Muscle of back (tissue), 11 donors: Measurements from ENCODE around the gene AFF3. TPM values are rescaled to one million over a fixed set of nuclear protein-coding genes. Genes with fewer than 3 reads are reported as not detected.
"Not testable (repeated sequence)": the region's sequence is repeated elsewhere in the genome, so short reads cannot be mapped to it uniquely, and the experiment has no call there.

Source experiments
- DNase-seq, 3 donors: peaks; one replicate each; pipeline versions ENCODE4 v3.0.0 to v3.0.0-alpha.2; 2013
- polyA plus RNA-seq, 10 donors: library from polyadenylated mRNA; unstranded; fragments of 120-200 nt; gene quantifications; one replicate each; pipeline ENCODE4 v1.2.1, GENCODE V29; 2013; ENCODE audit not compliant: insufficient read length in 10 of 10

AFF3 gene
- polyA plus RNA-seq, 10 donors: 2.9 to 7.0 (median 4.0) TPM

DNA sequence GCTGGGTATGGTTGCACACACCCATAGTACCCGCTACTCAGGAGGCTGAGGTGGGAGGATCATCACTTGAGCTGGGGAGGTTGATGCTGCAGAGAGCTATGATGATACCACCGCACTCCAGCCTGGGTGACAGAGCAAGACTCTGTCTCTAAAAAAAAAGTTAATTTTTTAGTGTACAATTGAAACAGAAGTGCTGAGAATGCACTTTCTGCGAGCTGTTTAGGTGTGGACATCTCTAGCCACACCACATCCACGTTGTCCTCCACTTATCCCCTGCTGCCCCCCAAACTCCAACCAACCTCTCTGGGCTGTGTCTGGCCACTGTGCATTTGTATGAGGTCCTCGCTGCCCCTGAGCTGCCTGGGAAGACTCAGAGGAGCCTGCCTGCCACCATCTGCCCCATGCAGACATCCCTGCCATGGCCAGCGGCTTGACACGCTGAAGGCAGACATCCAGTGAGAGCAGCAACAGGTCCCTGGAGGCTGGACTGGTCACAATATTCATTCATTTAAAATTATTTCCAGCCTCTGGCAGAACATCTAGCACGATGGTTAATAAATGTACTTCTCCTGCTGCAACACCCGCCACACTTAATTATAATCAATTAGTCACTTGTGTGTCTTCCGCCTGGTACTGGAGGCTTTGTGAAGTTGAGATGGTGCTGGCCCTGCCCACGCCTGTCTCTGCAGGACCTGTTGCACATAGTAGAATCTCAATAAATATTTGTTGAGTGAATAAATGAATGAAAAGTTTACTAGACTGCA lies 3.7 kb upstream of the AFF3 start:
- DNase-seq: no peak

DNA sequence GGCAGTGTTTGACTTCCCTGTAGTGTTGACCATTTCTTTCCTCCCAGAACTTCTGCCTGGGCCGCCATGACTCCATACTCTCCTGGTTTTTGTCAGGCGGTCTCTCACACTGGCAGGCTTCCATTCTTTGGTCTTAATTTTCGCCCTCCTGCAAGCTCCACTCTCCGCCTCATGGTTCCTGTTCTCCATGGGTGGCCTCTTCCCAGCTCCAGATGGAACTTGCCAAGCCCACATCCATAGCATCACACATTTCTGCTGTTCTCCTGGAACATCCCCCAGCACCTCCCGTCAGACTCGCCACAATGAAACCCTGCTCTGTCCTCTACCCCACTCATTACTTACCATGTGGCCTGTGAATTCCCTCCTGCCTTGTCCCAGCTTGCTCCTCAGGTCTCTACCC lies 896 bp upstream of the AFF3 start:
- no peak for DNase-seq

DNA sequence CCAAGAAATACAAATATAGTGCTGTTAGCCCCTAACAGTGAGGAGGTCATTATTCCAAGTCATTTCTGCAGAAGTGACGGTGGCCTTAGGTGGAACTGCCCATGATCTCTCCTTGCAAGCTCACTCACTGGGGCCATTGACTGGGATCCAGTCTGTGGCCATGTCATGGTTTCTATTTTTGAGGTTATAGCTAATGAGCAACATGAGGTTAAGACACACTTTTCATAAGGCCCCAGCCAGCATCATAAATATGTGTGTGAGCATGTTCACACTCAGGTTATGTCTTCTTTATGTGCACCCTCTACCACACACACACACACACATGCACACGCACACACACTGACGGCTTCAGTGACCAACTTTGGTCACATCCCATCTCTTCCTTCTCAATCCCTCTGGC lies 484 bp downstream of the AFF3 start:
- DNase-seq: no peak

DNA sequence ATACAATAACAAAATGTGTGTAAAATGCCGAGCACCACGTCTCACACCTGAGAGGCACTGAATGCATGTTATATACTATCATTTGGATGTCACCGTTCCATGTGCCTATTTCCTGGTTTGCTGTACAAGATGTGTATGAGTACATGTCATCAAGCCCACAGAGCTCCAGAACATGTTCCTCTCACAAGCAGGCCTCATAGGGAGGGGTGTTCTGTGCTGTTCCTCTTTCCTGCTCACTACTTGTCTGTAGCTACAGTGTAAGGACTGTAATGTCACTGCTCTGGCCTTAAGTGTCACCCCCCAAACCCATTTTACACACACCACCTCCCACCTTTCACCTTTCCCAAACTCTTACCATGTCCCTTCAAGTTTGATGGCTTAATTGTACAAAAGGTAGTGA lies 1.8 kb downstream of the AFF3 start:
- no peak for DNase-seq

DNA sequence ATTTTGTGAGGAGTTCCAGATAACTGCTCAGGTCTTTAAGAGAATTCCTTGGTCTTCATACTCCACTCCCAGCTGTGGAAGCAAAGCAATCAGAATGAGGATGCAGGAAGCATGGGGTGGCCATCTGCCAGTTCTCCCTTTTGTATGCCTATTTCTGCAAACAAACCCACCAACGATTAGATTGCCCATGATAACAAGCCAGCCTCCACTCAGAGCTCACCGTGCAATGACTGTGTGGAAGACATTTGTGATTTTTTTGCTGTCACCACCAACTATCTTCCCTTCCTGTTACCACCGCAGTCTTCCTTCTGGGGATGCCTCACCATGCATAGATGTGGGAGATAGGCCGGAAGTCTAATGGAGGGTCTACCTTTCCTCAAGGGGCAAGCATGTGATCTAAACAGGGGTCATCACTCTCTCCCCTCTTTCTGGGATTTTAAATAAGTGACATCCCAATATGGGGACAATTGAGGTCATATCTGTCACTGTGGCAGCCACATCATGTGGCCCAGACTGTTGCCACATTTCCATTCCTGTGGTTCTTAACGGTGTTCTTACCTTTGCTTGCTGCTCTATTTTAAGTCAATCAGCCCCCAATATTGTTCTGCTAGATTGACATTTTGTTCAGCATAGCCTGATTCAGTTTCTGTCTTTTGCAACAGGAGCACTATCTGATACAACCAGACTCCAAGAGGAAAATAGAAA lies 4.4 kb downstream of the AFF3 start:
- DNase-seq: no peak

DNA sequence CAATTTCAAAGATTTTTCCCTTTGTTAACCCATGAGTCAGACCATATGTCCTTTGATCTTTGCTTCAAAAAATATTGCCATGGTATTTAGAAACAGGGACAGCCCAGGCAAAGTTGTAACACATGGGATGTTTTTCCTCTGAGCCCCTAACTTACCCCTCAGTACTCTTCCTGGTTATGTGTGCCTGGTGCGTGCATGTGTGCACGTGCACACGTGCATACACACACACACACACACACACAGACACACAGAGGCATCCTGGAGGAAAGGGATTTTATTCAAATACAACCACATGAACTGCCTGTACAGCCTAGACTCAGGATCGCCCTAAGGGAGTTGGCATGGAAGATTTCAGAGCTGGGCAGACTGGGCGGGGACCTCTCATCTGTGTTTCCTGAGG lies 5.1 kb downstream of the AFF3 start:
- no peak for DNase-seq

DNA sequence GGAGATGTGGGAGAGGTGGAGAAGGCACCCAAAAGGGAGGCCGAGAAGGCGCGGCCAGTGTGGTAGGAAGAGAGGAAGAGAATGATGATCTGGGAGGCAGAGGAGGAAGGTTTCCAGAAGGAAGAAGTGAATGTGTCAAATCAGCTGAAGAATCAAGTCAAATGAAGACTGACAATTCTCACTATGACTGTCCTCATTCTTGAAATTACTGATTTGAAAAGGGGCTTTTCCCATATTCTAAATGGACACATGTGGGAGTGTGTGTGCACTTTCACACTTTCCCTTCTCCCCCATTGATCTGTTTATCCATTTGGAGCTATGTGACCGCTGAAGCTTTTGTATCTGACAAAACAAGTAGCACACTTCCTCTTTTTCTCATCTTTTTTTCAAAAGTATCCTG lies 6.1 kb downstream of the AFF3 start:
- DNase-seq: no peak

DNA sequence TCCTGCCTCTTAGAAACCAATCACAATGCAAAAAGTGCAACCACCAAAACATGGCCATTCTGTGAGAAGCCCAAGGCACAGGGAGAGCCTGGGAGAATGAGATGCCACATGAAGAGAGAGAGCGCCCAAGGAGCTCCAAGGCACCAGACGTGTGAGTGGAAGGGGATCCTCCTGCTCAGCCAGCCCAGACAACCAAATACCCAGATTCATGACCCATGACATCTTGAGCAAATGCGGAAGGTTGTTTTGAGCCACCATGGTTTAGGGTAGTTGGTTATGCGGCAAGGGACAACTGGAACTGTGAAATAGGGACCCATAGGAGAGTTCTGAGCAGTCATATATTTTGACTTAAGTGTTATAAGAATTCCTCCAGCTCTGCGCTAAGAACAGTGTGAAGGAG lies 7.0 kb downstream of the AFF3 start:
- DNase-seq: no peak

DNA sequence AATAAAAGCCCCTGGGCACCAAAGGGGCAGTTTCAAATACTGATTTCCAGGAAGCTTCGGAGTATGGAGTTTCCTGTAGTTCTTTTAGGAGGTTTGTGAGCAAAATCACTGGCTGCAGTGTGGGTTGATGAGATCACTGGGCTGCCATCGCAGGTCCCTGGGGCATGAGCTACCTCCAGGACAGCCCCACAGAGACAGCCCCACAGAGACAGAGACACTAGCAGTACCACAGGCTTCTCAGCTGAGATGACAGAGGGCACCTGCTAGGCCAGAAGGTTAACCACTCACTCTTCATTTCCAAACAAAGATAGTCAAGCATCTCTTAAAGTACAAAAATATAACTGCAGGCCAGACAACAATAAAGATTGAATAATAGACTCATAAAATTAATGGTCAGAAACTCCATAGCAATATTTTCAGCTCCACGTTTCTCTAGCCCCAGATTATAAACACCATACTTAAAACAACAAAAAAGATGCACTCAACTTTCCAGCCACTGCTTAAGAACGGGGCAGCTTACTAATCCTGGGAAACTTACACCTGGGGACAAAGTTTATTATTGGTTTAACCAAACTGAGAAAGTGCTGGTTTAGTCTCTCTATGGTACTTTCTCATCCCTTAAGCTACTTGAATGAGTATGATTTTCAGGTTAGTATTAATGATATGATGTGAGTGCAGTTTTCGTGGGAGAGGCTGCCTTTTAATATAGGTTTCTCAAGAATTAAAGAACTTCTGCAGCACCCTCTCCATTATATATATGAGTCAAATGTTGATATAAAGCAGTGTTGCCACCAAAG lies 11.6 kb downstream of the AFF3 start:
- no peak for DNase-seq

DNA sequence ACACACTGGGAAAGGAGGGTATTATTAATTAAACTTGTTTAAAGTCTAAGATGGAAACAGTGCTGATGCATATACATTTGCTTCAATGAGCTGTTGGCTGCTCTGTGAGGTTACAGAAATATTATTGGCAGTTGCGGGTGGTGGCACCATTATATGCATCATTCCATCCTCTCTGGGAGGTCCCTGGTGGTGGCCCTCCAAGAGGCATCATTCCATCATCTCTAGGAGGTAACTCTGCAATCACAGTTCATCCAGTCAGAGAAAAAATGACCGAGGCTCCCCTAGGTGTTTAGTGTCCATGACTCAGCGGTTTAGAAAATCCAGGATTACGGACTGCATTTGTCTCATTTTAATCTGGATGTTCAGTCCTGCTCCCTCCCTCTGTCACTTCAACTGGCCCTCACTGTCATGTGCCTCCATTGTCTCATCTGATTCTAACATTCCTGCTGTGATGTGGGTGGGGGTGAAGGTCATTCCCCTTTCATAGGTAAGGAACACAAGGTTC lies 15.4 kb downstream of the AFF3 start:
- DNase-seq: no peak

DNA sequence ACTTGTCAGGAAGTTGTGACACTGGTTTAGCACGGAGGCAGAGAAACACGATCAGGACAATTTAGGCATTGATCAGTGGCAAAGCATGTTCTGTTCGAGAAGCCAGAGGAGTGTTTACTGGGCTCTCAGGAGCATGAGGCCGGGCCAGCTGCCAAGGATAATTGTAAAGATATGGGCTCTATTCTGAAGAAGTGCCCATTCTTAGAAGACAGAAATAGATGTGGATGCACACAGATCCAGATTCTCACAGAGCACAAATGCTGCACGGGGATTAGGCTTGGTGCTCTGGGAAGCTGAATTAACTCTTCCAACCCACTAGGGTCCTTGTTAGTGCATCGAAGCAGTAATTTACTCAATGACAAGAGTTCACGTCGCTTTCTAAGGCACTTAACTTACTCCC lies 16.2 kb downstream of the AFF3 start:
- peak in 1 of 3 donors; percentile 41 for DNase-seq

DNA sequence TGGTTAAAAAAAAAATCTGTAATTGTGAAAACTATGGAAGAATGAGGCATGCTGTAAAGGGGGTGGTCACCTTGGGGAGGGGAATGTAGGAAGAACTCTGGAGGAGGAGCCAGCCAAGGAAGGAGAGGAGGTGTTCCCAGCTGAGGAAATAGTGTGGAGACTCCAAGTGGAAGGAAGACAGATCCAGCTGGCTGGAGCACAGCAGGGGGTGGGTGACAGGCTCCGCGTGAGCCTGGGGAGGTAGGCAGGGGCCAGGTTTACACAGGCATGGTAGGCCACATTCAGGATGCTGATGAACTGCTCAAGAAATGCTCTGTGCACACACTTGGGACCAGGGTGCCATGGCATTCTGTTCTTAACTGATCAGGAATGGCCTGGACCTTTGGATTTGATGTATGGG lies 16.8 kb downstream of the AFF3 start:
- DNase-seq: no peak

DNA sequence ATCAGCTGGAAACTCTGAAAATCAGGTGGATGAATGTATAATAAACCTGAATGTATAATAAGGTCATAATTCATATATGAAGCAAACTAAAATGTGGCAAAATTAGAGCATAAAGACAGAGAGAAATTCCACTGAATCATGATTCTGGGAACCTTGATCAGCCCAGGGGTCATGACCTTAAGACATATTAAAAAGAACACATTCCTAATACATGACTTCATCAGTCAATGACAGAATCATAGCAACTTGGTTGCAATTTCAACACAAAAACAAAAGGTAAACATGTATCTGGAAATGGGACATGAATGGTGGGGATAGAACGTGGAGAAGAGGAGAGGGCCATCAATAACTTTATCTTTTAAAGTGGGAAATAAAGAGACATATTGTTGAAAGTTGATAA lies 17.6 kb downstream of the AFF3 start:
- DNase-seq: no peak

DNA sequence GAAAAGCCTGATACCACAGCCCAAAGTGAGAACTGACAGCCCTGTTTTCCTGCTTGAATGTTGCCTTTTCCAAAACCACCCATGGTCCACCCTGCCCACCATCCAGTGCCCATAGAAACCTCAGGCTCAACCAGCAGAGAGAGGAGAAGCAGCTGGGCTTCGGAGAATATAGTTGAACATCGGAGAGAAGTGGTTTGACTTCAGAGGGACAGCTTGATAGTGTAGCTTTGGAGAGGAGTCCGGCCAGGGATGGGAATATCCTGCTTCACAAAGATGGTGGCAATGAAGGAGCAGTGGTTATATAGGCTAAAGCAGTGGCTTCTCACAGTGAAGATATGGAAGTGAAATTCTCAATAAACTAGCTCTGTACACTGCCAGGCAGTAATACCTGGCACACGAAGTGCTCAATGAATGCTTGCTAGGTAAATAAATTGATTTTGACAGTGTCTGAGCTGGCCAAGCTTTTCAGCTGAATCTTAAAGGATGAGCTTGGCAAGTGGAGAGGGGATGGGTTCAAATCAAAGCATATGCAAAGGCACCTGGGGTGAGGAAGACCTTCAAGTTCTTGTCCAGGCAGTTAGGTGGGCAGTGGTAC lies 21.2 kb downstream of the AFF3 start:
- DNase-seq: no peak

DNA sequence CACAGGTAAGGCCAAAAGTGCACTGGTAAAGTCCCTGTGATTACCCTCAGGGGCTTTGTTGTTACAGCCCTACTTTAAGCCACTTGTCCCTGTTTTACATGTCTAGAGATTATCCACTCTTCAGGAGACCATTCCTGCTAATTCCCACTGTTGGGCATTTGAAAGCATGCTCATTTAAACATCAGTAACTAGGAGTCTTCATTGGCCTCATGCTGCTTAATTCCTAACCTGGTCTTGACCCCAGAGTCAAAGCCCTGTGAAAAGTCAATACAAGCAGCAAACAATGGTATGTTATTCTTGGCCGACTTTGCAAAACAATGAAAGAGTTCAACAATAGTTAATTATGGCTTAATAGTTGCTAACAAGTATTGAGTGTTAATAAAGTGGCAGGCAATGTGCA lies 23.2 kb downstream of the AFF3 start:
- no peak for DNase-seq

DNA sequence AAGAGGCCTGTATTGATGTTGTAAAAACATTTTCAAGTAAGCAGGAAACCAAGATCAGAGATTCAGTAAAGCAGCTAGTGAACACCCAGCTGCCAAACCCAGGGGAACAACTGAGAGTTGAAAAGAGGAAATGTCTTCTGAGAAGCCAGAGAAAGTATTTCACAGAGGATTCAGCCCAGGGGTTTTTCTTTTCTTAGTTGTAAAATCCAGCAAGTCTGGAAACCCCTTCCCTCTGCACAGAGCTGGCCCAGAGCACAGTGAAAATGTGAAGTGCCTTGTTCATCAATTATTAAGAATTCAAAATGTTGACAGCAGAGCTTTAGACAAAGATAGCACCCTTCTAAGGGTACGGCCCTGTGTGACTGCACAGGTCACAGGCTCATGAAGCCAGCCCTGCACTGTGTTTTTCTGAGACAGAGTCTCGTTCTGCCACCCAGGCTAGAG lies 28.4 kb downstream of the AFF3 start:
- peak in 1 of 3 donors; percentile 22 for DNase-seq

DNA sequence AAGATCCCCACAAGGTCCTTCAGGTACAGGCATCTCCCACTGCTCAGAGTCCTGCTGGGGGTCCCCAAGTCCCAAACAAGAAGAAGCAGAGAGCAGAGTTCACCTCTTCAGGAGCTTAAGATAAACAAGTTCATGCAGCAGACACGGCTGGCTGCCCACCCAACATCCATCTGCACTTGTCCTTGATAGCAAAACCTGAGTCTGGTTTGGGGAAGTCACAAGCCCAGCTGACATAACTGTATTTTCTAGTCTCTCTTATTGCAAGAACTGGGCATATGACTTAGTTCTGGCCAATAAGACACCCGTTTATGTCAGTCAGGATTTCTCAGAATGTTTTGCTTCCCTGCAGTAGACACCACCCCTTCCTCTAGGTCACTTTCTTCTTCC lies 31.8 kb downstream of the AFF3 start:
- peak in 1 of 3 donors; percentile 11 for DNase-seq

DNA sequence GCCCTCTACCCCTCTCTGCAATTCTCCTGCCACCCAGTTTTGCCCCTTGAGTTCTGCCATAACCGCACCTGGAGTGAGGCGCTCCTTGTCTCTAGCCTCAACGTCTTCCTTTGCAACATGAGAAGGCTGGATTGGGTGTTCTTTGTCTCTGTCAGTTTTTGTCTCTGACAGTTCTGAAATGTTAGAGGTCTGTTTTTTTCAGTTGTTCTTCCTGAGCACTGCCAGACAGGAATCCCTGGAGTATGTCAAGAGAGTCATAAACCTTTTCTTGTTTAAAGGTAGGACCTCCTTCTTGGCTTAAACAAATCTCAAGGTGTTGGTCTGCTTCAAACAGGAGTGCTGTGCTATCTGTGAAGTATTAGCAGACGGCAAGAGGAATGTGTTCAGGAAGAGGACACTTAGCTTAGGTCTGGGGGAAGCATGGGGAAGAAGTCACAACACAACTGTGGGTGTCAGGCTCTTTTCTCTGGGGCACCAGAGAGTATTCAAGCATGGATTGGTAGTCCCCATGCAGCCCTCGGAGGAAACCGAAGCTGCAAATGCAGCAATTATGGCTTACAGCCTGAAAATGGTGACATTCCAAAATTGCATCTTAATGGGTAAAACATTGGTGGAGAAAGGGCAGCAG lies 32.3 kb downstream of the AFF3 start:
- DNase-seq: no peak

DNA sequence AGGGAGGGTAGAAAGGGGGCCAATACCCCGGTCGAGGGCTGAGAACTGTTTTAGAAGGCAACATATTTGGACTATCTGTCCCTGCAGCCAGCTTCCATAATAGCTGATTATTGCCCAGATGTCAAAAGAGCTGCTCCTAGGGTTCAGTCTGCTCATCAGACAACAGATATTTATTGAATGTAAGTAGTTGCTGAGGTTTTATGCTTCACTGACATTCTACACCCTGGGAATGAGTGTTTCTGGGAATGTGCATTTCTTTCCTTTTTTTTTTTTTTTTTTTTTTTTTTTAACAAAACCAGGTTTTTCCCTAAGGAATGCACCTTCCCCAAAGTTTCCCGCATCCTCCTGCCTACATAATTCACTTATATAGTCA lies 33.8 kb downstream of the AFF3 start:
- DNase-seq: not testable (repeated sequence)

DNA sequence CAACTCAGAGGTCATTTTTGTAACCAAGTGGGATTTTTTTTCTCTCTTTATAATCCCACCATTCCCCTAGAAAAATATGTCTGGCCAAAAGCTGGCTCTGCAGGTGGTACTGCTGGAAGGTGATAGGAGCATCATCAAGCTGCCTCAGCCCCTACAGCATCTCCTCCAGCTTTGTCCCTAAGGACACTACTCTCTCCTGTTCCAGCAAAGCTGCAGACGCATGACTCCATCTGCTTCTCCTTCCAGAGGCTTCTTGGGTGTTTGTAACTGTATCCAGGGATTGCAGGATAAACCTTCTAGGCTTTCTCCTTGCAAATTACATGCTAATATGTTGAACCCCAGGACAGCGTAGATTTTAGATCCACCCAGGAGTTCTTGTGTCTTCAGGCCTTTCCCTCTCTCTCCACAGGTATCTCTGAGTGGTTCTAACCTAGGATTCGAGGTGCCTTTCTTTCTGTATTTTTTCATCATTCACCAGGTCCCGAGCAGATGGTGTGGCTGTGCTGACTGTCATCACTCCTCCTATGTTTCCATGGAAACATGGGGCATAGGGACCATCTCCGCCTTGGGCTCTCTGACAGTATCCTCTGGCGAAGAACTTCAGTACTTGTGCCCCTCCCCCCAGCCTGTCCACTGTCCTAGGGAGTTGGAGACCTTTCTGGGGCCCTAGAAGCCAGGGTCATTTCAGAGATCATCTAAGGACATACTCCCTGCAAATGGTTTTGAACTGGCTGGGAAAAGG lies 34.3 kb downstream of the AFF3 start:
- DNase-seq: peak in 1 of 3 donors; percentile 59

DNA sequence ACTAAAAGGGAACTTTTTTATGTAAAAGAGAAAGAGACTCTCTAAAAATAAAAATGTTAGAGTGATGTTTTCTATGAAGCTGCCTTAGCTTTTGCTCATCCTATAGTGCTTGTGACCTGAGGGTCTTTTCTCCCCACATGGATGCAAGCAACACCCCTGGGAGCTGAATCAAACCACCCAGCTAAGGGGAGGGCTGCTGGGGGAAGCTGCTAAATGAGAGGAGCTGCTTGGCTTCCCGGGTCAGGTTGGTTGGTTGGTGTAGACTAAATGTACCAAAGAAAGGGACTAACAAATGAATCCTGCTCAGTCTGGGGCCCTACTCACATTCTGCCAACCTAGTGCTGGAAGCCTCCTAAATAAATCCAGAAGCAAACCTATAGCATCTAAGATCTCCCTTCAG lies 35.0 kb downstream of the AFF3 start:
- DNase-seq: no peak
